ENCODE measurements around the gene RFWD3.

- TF ChIP-seq GLIS2 (tag by site-specific recombination; IDR thresholded peaks at IDR 0.05) (no peak), CTCF (tag by site-specific recombination; IDR thresholded peaks at IDR 0.05) (no peak), ZSCAN16 (tag by site-specific recombination; IDR thresholded peaks at IDR 0.05) (no peak), ZNF549 (tag by site-specific recombination; IDR thresholded peaks at IDR 0.05) (no peak), ZNF518A (tag by site-specific recombination; conservative IDR thresholded peaks at IDR 0.05; ENCODE audit: low read depth) (no peak), ZNF302 (tag by site-specific recombination; IDR thresholded peaks at IDR 0.05; ENCODE audit: low read depth) (no peak), ZNF76 (tag by site-specific recombination; IDR thresholded peaks at IDR 0.05; ENCODE audit: borderline replicate concordance, low read depth) (no peak), ZNF830 (tag by site-specific recombination; IDR thresholded peaks at IDR 0.05; ENCODE audit: low read depth) (no peak), ZBTB49 (tag by site-specific recombination; IDR thresholded peaks at IDR 0.05; ENCODE audit: low read depth) (no peak), ZNF747 (tag by site-specific recombination; IDR thresholded peaks at IDR 0.05) (no peak)
Measured at GRCh38 chr16:74578433-74578832, 88.2 kb downstream of the RFWD3 start.

Data from HEK293 (cell line).